GM23338 (cell line): ENCODE data around the gene LAMC3. TPM values are rescaled to one million over a fixed set of nuclear protein-coding genes. Genes with fewer than 3 reads are reported as not detected.

Source experiments
- ATAC-seq: fragments of 200-7000 bp; cut with Tn5 transposase; 3 replicates; pipeline ENCODE4 v1.9.1; 2020
- DNase-seq: peaks from one replicate; pipeline ENCODE4 v3.0.0-alpha.2; 2015; ENCODE audit warnings: low spot score
- H2AFZ ChIP-seq: fragments of 200-600 bp; sonication (generic); 2 replicates; pipeline ENCODE4 v1.8.0; 2016; ENCODE audit warnings: antibody characterized with exemption, mild to moderate bottlenecking, moderate library complexity
- H3F3A ChIP-seq: fragments of 200-600 bp; sonication (generic); replicated peaks from 2 replicates; pipeline ENCODE4 v1.8.0; 2017; ENCODE audit warnings: antibody characterized with exemption, mixed run types, low read depth
- H3K27ac ChIP-seq: fragments of 200-600 bp; sonication (generic); 2 replicates; pipeline ENCODE4 v1.6.1; 2016; ENCODE audit warnings: low read depth
- H3K27me3 ChIP-seq: fragments of 200-600 bp; sonication (generic); 2 replicates; pipeline ENCODE4 v1.8.0; 2016; ENCODE audit warnings: mild to moderate bottlenecking, mixed run types, moderate library complexity; ENCODE audit not compliant: insufficient read depth
- H3K36me3 ChIP-seq: fragments of 200-600 bp; sonication (generic); 2 replicates; pipeline ENCODE4 v1.8.0; 2016; ENCODE audit warnings: mild to moderate bottlenecking; ENCODE audit not compliant: insufficient read depth
- H3K4me1 ChIP-seq: fragments of 200-600 bp; sonication (generic); 2 replicates; pipeline ENCODE4 v1.8.0; 2016; ENCODE audit warnings: mild to moderate bottlenecking, moderate library complexity; ENCODE audit not compliant: insufficient read depth
- H3K4me2 ChIP-seq: fragments of 200-600 bp; sonication (generic); 2 replicates; pipeline ENCODE4 v1.7.1; 2017; ENCODE audit warnings: mixed run types
- H3K4me3 ChIP-seq: fragments of 200-600 bp; sonication (generic); 2 replicates; pipeline ENCODE4 v1.6.1; 2016; ENCODE audit warnings: mixed run types
- H3K79me2 ChIP-seq: fragments of 200-600 bp; sonication (generic); replicated peaks from 2 replicates; pipeline ENCODE4 v1.8.0; 2017; ENCODE audit warnings: mild to moderate bottlenecking; ENCODE audit not compliant: insufficient read depth
- H3K9me2 ChIP-seq: fragments of 200-600 bp; sonication (generic); 2 replicates; pipeline ENCODE4 v1.8.0; 2017; ENCODE audit not compliant: insufficient read depth
- H4K20me1 ChIP-seq: fragments of 200-600 bp; sonication (generic); replicated peaks from 2 replicates; pipeline ENCODE4 v1.8.0; 2017; ENCODE audit warnings: mild to moderate bottlenecking; ENCODE audit not compliant: insufficient read depth
- H3K27ac Mint-ChIP-seq: 2 replicates; pipeline ENCODE4 v1.8.0; 2020; ENCODE audit warnings: inconsistent platforms, mild to moderate bottlenecking, moderate library complexity, mixed read lengths
- H3K27me3 Mint-ChIP-seq: 3 replicates; pipeline ENCODE4 v1.8.0; 2022; ENCODE audit warnings: low read depth, mild to moderate bottlenecking, moderate library complexity, mixed read lengths, inconsistent platforms; ENCODE audit not compliant: insufficient read depth, poor library complexity
- H3K36me3 Mint-ChIP-seq: 3 replicates; pipeline ENCODE4 v1.8.0; 2021; ENCODE audit warnings: low read depth, mild to moderate bottlenecking, inconsistent platforms, moderate library complexity, mixed read lengths
- H3K4me1 Mint-ChIP-seq: 3 replicates; pipeline ENCODE4 v1.8.0; 2020; ENCODE audit warnings: mild to moderate bottlenecking, inconsistent platforms, mixed read lengths
- H3K4me3 Mint-ChIP-seq: 3 replicates; pipeline ENCODE4 v1.8.0; 2021; ENCODE audit warnings: moderate library complexity, mild to moderate bottlenecking, inconsistent platforms, mixed read lengths
- H3K9me3 Mint-ChIP-seq: 3 replicates; pipeline ENCODE4 v1.8.0; 2020; ENCODE audit warnings: moderate library complexity, mild to moderate bottlenecking, inconsistent platforms, mixed read lengths
- CREB1 ChIP-seq: fragments of 250-450 bp; sonication (Bioruptor Pico); IDR thresholded peaks from 2 replicates; pipeline ENCODE4 v1.5.0; 2020; ENCODE audit warnings: low read depth, mild to moderate bottlenecking, moderate library complexity
- ETS1 ChIP-seq: IDR thresholded peaks from 2 replicates; pipeline ENCODE4 v1.6.1; 2016; ENCODE audit warnings: antibody characterized with exemption
- EZH2phosphoT487 ChIP-seq: fragments of 200-600 bp; sonication (generic); IDR thresholded peaks from one replicate; pipeline ENCODE4 v1.8.1; 2018; ENCODE audit warnings: antibody characterized with exemption; ENCODE audit not compliant: unreplicated experiment
- JUNB ChIP-seq: IDR thresholded peaks from one replicate; pipeline ENCODE4 v1.6.1; 2016; ENCODE audit warnings: antibody characterized with exemption; ENCODE audit not compliant: unreplicated experiment
- NANOG ChIP-seq: IDR thresholded peaks from 2 replicates; pipeline ENCODE4 v1.6.1; 2016; ENCODE audit warnings: antibody characterized with exemption, borderline replicate concordance
- POLR2AphosphoS5 ChIP-seq: IDR thresholded peaks from 2 replicates; pipeline ENCODE4 v1.6.1; 2016; ENCODE audit warnings: antibody characterized with exemption, low read depth
- REST ChIP-seq: IDR thresholded peaks from one replicate; pipeline ENCODE4 v1.6.1; 2018; ENCODE audit warnings: antibody characterized with exemption; ENCODE audit not compliant: unreplicated experiment
- STAT1 ChIP-seq: IDR thresholded peaks from one replicate; pipeline ENCODE4 v1.6.1; 2016; ENCODE audit warnings: antibody characterized with exemption; ENCODE audit not compliant: unreplicated experiment
- ZNF331 ChIP-seq: fragments of 250-450 bp; sonication (Bioruptor Pico); IDR thresholded peaks from 2 replicates; pipeline ENCODE4 v1.5.0; 2020; ENCODE audit warnings: low read depth, mild to moderate bottlenecking, moderate library complexity
- ZNF462 ChIP-seq: fragments of 250-450 bp; sonication (Bioruptor Pico); IDR thresholded peaks from 2 replicates; pipeline ENCODE4 v1.5.0; 2020; ENCODE audit warnings: mild to moderate bottlenecking, moderate library complexity
- polyA plus RNA-seq: library from polyadenylated mRNA; unstranded; fragments of >200 nt; fragmentation: Nextera tagmentation; extraction: Ambion mirVana; gene quantifications from 2 replicates; pipeline ENCODE4 v1.2.1, GENCODE V29; 2016
- total RNA-seq: library from RNA; depleted of rRNA; stranded (reverse); fragments of >200 nt; shearing (Covaris generic); gene quantifications from 2 replicates; pipeline ENCODE4 v1.2.3, GENCODE V29; 2014

The LAMC3 gene
- total and polyA plus RNA-seq, 2 experiments from 2014 or later, result 9.0 to 27.4 TPM

- peaks cover 10% of the 10 kb centered on the region; the same call in 1 of the 2 replicates for H3K4me1 ChIP-seq
- Mint-ChIP-seq H3K27me3 (peaks cover 6% of the 10 kb centered on the region), H3K4me1 (peaks cover 4% of the 10 kb centered on the region), H3K4me3 (no peak overlapping the region), H3K9me3 (no peaks in the 10 kb centered on the region), H3K36me3 (no peaks in the 10 kb centered on the region), H3K27ac (no peak overlapping the region; the same call in 1 of the 2 replicates)
- H3K27me3 ChIP-seq, result no peaks in the 10 kb centered on the region
- peak overlapping the region; percentile 82 for H3K27ac ChIP-seq
- H3K79me2 ChIP-seq, result no peaks in the 10 kb centered on the region
- TF ChIP-seq ZNF331 (CRISPR knock-in tag) (no peak), JUNB (no peak), CREB1 (no peak), ETS1 (no peak), ZNF462 (CRISPR knock-in tag) (no peak), STAT1 (no peak), POLR2AphosphoS5 (no peak), NANOG (no peak), EZH2phosphoT487 (no peak), REST (no peak)
- DNase-seq, result peak; percentile 72
- no peak for ATAC-seq
- H3K4me3 ChIP-seq, result no peak overlapping the region
- no peak overlapping the region; the same call in 1 of the 2 replicates for H2AFZ ChIP-seq
- H3K36me3 ChIP-seq, result no peaks in the 10 kb centered on the region
- H3F3A ChIP-seq, result peaks cover 11% of the 10 kb centered on the region; the same call in 1 of the 2 replicates
- peak overlapping the region; percentile 24; the same call in 1 of the 2 replicates for H3K4me2 ChIP-seq
- 0 out of 2 replicates have a peak, but pooled peaks cover 3% of the 10 kb centered on the region for H3K9me2 ChIP-seq
- H4K20me1 ChIP-seq, result no peaks in the 10 kb centered on the region; the same call in 1 of the 2 replicates
Observed at GRCh38 chr9:131017067-131017466, 8.1 kb downstream of the LAMC3 start.
